Activated T-cell treated with anti-CD3 and anti-CD28 coated beads for 4 hours (primary cell): Measurements from ENCODE around the gene LEO1.

ENCODE experiments used
- DNase-seq: peaks from one replicate; pipeline ENCODE4 v3.0.0-alpha.2; 2020

Gene LEO1

GRCh38 chr15:51926809-51927208 is 44.8 kb downstream of the LEO1 start:
- no peak for DNase-seq

GRCh38 chr15:51924156-51925068 is 47.2 kb downstream of the LEO1 start:
- no peak for DNase-seq

- DNase-seq = no peak
Observed at GRCh38 chr15:51917493-51917892, 54.1 kb downstream of the LEO1 start.

- DNase-seq = no peak
Observed at GRCh38 chr15:51912528-51912927, 59.0 kb downstream of the LEO1 start.

GRCh38 chr15:51909584-51909983 is 62.0 kb downstream of the LEO1 start:
- DNase-seq = no peak

GRCh38 chr15:51908316-51908715 is 63.3 kb downstream of the LEO1 start:
- no peak for DNase-seq

- no peak for DNase-seq
Observed at GRCh38 chr15:51907136-51907862, 64.3 kb downstream of the LEO1 start.

- no peak for DNase-seq
Observed at GRCh38 chr15:51904931-51905330, 66.6 kb downstream of the LEO1 start.

GRCh38 chr15:51904421-51904820 is 67.2 kb downstream of the LEO1 start:
- no peak for DNase-seq

GRCh38 chr15:51889486-51889885 is 82.1 kb downstream of the LEO1 start:
- DNase-seq = no peak

- no peak for DNase-seq
Observed at GRCh38 chr15:51888593-51889195, 82.9 kb downstream of the LEO1 start.
